GM10248 (cell line): ENCODE data around the gene KCNQ2.

Source experiments
- CTCF ChIA-PET: fragments of 300-600 bp; sonication (Branson Sonifier 250); formaldehyde crosslinking; extraction: SDS; loops from one replicate; lab custom pipeline; 2021; ENCODE audit warnings: antibody characterized with exemption; lab: Yijun Ruan, JAX
- POLR2A ChIA-PET: fragments of 350-650 bp; sonication (Branson Sonifier 250); formaldehyde crosslinking; extraction: SDS; loops from one replicate; lab custom pipeline; 2020; ENCODE audit warnings: antibody characterized with exemption; lab: Yijun Ruan, JAX
- DNase-seq: peaks from one replicate; pipeline ENCODE4 v3.0.0; 2012; ENCODE audit errors: extremely low spot score
- TF ChIP-seq, protein P1 (sequence below): IDR thresholded peaks from 2 replicates; pipeline ENCODE4 v1.5.1; 2012; ENCODE audit warnings: mild to moderate bottlenecking, low read depth; ENCODE audit errors: extremely low read depth, missing control alignments, control extremely low read depth

Gene KCNQ2

DNA sequence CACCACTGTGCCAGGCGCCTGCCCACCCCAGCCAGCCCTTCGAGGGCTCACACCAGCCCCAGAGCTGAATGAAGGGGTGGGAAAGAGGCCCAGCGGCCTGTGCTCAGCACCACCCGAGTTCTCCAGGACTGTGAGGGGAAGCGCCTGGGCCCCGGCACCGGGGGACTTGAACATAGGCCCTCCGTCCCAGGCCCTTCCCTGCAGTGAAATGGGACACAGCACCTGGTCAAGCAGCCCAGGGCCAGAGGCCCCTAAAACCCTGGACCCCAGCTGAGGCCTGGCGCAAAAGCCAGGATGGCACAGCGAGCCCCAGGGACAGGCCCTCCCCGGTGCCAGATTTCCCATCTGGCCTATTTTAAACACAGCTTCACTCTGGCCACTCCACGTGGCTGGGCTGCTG, 4.0 kb downstream of the KCNQ2 start:
- TF ChIP-seq, protein P1, sequence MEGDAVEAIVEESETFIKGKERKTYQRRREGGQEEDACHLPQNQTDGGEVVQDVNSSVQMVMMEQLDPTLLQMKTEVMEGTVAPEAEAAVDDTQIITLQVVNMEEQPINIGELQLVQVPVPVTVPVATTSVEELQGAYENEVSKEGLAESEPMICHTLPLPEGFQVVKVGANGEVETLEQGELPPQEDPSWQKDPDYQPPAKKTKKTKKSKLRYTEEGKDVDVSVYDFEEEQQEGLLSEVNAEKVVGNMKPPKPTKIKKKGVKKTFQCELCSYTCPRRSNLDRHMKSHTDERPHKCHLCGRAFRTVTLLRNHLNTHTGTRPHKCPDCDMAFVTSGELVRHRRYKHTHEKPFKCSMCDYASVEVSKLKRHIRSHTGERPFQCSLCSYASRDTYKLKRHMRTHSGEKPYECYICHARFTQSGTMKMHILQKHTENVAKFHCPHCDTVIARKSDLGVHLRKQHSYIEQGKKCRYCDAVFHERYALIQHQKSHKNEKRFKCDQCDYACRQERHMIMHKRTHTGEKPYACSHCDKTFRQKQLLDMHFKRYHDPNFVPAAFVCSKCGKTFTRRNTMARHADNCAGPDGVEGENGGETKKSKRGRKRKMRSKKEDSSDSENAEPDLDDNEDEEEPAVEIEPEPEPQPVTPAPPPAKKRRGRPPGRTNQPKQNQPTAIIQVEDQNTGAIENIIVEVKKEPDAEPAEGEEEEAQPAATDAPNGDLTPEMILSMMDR, result no peak
- DNase-seq, result no peak
- ChIA-PET CTCF (interaction anchor here (2.0 kb wide), 1 partner anchor 28 kb away, joined by 7 read pairs; no protein-coding TSS in a partner anchor), POLR2A (no interaction called here)

DNA sequence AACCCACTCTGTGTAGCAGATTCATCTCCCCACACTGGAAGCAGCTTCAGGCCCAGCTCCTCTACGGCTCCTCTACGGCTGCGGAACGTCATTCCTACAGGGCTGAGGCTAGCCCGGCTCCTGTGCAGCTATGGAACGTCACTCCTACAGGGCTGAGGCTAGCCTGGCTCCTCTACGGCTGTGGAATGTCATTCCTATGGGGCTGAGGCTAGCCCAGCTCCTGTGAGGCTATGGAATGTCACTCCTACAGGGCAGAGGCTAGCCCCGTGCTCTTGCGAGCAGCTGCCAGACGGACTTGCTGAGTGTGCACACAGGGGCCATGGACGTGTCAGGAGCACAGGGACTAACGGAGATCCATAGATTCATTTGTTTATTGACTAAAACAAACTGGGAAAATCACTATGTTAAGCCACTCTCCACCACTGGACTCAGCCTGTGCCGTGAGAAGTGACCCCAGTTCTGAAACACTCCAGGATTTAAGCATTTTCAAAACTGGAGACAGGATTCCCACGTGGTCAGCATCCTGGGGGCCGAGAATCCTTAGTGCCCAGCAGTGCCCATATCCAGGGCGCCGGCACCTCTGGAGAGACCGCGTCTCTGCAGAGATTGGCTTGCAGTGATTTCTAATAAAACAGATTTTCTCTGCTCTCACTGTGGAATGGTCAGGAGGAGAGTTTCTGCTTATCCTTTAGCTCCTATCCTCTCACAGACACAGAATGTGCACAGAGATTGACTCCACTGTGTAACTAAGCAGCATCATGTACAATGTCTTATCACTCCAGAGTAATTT, 5.0 kb downstream of the KCNQ2 start:
- TF ChIP-seq, protein P1, result no peak
- ChIA-PET POLR2A (no interaction called here), CTCF (interaction anchor here (2.0 kb wide), 1 partner anchor 29 kb away, joined by 7 read pairs; no protein-coding TSS in a partner anchor)
- no peak for DNase-seq

DNA sequence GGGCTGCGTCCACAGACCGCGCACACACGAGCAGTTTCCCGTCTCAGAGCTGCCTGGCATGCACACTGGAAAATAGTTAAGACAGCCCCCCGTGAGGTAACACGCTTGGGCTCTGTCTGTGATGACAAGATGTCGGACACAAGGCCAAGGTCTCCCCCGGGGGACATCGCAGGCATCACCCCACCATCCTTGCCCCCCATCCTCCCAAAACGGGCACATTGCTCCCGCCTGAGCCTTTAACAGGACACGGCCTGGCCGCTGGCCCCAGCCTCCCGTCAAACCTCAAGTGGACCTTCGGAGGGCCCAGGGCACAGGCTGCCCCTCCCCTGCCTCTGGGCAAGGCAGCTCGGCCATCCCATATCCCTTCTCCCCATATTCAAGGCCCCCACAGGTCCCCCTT, 5.6 kb downstream of the KCNQ2 start:
- TF ChIP-seq, protein P1, result no peak
- ChIA-PET POLR2A (no interaction called here), CTCF (interaction anchor here (2.0 kb wide), 1 partner anchor 30 kb away, joined by 7 read pairs; no protein-coding TSS in a partner anchor)
- DNase-seq, result no peak

DNA sequence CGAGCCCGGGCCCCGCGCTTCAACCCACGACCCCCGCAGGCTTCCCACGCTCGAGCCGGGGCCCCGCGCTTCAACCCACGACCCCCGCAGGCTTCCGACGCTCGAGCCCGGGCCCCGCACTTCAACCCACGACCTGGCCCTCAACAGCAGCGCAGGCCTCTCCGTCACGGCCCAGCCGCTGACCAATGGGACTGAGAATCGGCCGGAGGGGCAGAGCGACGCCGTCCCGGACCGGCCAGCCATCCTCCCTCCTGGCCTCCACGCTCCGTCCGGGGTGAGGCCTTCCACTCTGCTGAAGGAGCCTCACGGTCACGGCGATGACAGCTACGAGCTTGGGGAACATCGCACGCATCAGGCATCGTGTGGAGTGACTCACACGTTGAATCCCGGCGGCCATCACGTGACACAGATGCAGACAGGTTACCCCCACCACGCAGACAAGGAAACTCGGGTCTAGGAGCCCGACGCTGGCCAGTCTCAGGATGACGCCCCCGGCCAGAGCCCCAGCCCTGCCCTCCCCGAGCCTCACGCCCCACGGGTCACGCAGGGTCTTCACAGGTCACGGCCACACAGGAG, 6.1 kb downstream of the KCNQ2 start:
- CTCF ChIA-PET, result no interaction called here
- POLR2A ChIA-PET, result no interaction called here

DNA sequence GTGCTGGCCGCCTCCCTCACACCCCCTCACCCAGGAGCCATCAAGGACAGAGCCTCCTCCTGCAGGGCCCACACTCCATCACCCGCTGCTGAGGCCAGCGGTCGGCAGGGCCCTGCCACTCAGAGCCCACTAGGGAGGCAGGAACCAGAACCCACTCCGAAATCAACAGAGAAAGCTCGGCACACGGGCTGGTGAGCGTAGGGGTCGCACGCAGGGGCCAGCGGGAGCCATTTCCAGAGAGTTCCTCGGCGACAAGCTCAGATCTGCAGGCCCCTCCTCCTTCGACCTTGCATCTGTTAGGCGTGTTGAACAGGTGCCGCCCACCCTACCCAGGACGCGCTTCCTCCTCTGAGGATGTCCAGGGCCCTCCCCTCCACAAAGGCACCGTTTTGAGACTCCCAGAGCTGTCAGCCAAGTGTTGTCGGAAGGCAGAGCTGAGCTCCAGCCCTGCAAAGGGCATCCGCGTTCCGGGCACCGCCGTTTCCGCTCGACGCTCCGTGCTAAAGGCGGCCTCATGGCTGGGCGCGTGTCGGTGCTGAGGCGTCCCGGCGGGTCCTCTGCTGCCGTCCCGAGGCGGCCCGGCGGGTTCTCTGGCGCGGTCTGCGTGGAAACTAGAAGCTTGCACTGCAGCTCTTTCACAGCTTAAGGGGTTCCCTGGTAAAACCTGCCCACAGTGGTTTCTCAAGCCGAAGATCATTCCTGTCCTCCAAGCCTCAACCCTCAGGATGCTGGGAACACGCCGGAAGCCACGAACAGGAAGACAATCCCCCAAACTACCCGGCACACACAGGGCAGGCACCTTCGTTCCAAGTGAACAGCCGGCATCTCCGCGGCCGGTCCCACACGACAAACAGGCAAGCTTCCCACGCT, 6.8 kb downstream of the KCNQ2 start:
- POLR2A ChIA-PET, result no interaction called here
- CTCF ChIA-PET, result interaction anchor here (1.5 to 1.6 kb wide), 2 partner anchors 24 to 31 kb away, joined by 3 read pairs; no protein-coding TSS in a partner anchor
- TF ChIP-seq, protein P1, result no peak
- DNase-seq, result no peak

More for the DNA sequence above, 6.1 kb downstream of the KCNQ2 start:
- TF ChIP-seq, protein P1, result no peak
- DNase-seq, result no peak

DNA sequence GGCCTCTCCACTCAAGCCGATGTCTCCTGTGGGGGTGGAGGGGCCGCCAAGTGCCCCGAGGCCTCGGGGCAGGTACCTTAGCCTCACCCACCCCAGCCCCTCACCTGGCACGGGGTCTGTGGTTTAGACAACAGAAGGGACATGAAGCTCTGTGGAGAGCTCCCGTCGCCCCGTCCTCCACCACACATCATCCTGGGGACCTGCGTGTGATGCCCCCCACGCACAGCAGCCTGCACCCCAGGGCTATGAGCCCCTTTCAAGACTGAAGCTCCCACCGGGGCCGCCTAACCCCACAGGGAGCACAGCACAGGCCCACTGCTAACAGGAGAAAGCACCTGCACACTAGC, 8.2 kb downstream of the KCNQ2 start:
- CTCF ChIA-PET, result interaction anchor here (1.0 to 1.6 kb wide), 3 partner anchors 20 to 29 kb away, joined by 3 read pairs; no protein-coding TSS in a partner anchor
- TF ChIP-seq, protein P1, result no peak
- POLR2A ChIA-PET, result interaction anchor here (1.0 kb wide), 1 partner anchor 19 kb away, joined by 3 read pairs; no protein-coding TSS in a partner anchor
- DNase-seq, result no peak
